SK-N-SH treated with all-trans-retinoic acid at 6 μM for 48 hours (cell line): ENCODE measurements around the gene CHKA.

Source experiments
- ARNTL ChIP-seq: fragments of 450-650 bp; formaldehyde crosslinking; IDR thresholded peaks from 2 replicates; pipeline ENCODE4 v1.5.0; 2020; ENCODE audit warnings: low read depth, mild to moderate bottlenecking, moderate library complexity, borderline replicate concordance
- BACH2 ChIP-seq: fragments of 250-450 bp; sonication (Bioruptor Pico); IDR thresholded peaks from 2 replicates; pipeline ENCODE4 v1.9.0; 2021; ENCODE audit warnings: mild to moderate bottlenecking, borderline replicate concordance
- CSRNP3 ChIP-seq: fragments of 250-450 bp; sonication (Bioruptor Pico); IDR thresholded peaks from 2 replicates; pipeline ENCODE4 v1.5.1; 2021; ENCODE audit warnings: mild to moderate bottlenecking, moderate library complexity
- ESRRG ChIP-seq: fragments of 250-450 bp; sonication (Bioruptor Pico); IDR thresholded peaks from 2 replicates; pipeline ENCODE4 v1.6.1; 2021; ENCODE audit warnings: mild to moderate bottlenecking
- RARB ChIP-seq: fragments of 250-450 bp; sonication (Bioruptor Pico); IDR thresholded peaks from 2 replicates; pipeline ENCODE4 v1.8.0; 2021; ENCODE audit warnings: mild to moderate bottlenecking, moderate library complexity
- TCF4 ChIP-seq: fragments of 250-450 bp; sonication (Bioruptor Pico); IDR thresholded peaks from 2 replicates; pipeline ENCODE4 v1.8.0; 2021; ENCODE audit warnings: mild to moderate bottlenecking, moderate library complexity, borderline replicate concordance
- ZFP30 ChIP-seq: fragments of 450-650 bp; formaldehyde crosslinking; IDR thresholded peaks from 2 replicates; pipeline ENCODE4 v1.5.0; 2022; ENCODE audit warnings: mild to moderate bottlenecking, moderate library complexity
- ZNF70 ChIP-seq: fragments of 450-650 bp; formaldehyde crosslinking; IDR thresholded peaks from 2 replicates; pipeline ENCODE4 v1.5.0; 2020; ENCODE audit warnings: mild to moderate bottlenecking, moderate library complexity
- TF ChIP-seq, protein P1 (sequence below): fragments of 250-450 bp; sonication (Bioruptor Pico); IDR thresholded peaks from 2 replicates; pipeline ENCODE4 v1.5.0; 2020; ENCODE audit warnings: mild to moderate bottlenecking, moderate library complexity
- TF ChIP-seq, protein P2 (sequence below): fragments of 250-450 bp; sonication (Bioruptor Pico); IDR thresholded peaks from 2 replicates; pipeline ENCODE4 v1.8.0; 2020; ENCODE audit warnings: mild to moderate bottlenecking, moderate library complexity, borderline replicate concordance
- TF ChIP-seq, protein P3 (sequence below): fragments of 250-450 bp; sonication (Bioruptor Pico); IDR thresholded peaks from 2 replicates; pipeline ENCODE4 v1.5.1; 2020; ENCODE audit warnings: low read depth, mild to moderate bottlenecking, moderate library complexity

DNA sequence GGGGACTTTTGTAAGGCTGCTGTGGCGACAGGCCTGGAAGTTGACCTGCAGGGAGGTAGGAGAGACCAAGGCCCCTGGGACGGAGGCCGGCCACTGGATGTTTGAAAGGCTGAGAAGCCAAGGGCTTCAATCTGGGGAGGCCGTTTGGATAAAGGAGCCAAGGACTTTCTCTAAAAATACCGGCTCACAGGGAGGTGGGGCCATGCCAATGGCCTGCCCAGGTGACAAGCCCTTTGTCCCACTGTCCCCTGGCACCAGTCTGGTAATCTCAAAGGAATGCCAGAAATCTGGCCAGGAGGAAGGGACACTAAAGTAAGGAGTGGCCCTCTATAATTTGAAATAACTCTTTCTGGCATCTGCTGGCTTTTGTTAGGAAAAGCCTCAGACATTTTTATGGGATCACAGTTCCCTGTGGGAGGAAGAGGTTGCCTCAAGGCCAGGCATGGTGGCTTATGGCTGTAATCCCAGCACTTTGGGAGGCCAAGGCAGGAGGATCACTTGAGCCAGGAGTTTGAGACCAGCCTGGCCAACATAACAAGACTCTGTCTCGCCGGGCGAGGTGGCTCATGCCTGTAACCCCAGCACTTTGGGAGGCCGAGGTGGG, 1.9 kb upstream of the CHKA start:
- TF ChIP-seq, protein P1, sequence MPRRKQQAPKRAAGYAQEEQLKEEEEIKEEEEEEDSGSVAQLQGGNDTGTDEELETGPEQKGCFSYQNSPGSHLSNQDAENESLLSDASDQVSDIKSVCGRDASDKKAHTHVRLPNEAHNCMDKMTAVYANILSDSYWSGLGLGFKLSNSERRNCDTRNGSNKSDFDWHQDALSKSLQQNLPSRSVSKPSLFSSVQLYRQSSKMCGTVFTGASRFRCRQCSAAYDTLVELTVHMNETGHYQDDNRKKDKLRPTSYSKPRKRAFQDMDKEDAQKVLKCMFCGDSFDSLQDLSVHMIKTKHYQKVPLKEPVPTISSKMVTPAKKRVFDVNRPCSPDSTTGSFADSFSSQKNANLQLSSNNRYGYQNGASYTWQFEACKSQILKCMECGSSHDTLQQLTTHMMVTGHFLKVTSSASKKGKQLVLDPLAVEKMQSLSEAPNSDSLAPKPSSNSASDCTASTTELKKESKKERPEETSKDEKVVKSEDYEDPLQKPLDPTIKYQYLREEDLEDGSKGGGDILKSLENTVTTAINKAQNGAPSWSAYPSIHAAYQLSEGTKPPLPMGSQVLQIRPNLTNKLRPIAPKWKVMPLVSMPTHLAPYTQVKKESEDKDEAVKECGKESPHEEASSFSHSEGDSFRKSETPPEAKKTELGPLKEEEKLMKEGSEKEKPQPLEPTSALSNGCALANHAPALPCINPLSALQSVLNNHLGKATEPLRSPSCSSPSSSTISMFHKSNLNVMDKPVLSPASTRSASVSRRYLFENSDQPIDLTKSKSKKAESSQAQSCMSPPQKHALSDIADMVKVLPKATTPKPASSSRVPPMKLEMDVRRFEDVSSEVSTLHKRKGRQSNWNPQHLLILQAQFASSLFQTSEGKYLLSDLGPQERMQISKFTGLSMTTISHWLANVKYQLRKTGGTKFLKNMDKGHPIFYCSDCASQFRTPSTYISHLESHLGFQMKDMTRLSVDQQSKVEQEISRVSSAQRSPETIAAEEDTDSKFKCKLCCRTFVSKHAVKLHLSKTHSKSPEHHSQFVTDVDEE (CRISPR knock-in tag) = no peak
- no peak for TF ChIP-seq ESRRG (CRISPR knock-in tag)
- no peak for TF ChIP-seq BACH2 (CRISPR knock-in tag)
- TF ChIP-seq, protein P2, sequence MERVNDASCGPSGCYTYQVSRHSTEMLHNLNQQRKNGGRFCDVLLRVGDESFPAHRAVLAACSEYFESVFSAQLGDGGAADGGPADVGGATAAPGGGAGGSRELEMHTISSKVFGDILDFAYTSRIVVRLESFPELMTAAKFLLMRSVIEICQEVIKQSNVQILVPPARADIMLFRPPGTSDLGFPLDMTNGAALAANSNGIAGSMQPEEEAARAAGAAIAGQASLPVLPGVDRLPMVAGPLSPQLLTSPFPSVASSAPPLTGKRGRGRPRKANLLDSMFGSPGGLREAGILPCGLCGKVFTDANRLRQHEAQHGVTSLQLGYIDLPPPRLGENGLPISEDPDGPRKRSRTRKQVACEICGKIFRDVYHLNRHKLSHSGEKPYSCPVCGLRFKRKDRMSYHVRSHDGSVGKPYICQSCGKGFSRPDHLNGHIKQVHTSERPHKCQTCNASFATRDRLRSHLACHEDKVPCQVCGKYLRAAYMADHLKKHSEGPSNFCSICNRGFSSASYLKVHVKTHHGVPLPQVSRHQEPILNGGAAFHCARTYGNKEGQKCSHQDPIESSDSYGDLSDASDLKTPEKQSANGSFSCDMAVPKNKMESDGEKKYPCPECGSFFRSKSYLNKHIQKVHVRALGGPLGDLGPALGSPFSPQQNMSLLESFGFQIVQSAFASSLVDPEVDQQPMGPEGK = no peak
- TF ChIP-seq, protein P3, sequence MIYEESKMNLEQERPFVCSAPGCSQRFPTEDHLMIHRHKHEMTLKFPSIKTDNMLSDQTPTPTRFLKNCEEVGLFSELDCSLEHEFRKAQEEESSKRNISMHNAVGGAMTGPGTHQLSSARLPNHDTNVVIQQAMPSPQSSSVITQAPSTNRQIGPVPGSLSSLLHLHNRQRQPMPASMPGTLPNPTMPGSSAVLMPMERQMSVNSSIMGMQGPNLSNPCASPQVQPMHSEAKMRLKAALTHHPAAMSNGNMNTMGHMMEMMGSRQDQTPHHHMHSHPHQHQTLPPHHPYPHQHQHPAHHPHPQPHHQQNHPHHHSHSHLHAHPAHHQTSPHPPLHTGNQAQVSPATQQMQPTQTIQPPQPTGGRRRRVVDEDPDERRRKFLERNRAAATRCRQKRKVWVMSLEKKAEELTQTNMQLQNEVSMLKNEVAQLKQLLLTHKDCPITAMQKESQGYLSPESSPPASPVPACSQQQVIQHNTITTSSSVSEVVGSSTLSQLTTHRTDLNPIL (CRISPR knock-in tag) = no peak
- TF ChIP-seq CSRNP3 (CRISPR knock-in tag) = no peak
- no peak for TF ChIP-seq RARB (CRISPR knock-in tag)
- no peak for TF ChIP-seq ZNF70
- no peak for TF ChIP-seq TCF4
- no peak for TF ChIP-seq ZFP30 (CRISPR knock-in tag)
- TF ChIP-seq ARNTL (CRISPR knock-in tag) = no peak
